NCI-H2227 (cell line): Measurements from ENCODE around the gene PLCB4.

Experiments used
- DNase-seq: peaks from one replicate; lab custom pipeline; 2025; ENCODE audit not compliant: unreplicated experiment; lab: John Stamatoyannopoulos, UW

The PLCB4 gene

DNA sequence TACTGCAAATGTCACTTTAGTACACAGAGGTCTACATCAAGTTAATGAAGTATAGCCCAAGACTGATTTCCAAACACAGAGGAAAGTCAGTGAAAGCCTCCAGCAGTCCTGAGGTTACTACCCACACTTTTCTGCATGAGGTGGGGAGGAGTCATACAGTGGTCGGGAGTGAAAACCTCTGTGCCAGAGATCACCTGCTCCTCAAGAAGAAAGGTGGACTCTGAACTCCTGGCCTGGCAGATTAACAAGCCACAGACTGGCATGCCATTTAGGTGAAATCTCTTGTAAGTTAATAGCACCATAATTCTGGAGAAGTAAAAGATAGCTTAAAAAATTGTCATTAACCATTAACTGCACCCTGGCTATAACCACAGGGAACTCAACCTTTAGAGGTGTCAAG, 320.5 kb downstream of the PLCB4 start:
- no peak for DNase-seq

DNA sequence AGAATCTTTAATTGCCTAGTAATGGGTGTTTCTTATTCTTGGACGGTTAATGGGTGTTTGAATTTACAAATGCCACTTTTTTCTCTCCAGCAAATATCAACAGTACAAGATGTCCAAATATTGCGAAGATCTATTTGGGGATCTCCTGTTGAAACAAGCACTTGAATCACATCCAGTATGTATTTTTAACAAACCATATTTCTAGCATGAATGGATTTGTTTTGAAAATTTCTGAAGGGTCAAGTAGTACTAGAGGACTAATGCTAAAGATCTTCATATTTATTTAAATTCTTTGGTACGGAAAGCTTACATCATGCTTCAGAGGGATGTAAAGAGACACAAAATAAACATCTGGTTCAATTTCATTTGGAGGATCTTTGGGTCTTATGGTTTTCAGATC, 321.6 kb downstream of the PLCB4 start:
- no peak for DNase-seq

DNA sequence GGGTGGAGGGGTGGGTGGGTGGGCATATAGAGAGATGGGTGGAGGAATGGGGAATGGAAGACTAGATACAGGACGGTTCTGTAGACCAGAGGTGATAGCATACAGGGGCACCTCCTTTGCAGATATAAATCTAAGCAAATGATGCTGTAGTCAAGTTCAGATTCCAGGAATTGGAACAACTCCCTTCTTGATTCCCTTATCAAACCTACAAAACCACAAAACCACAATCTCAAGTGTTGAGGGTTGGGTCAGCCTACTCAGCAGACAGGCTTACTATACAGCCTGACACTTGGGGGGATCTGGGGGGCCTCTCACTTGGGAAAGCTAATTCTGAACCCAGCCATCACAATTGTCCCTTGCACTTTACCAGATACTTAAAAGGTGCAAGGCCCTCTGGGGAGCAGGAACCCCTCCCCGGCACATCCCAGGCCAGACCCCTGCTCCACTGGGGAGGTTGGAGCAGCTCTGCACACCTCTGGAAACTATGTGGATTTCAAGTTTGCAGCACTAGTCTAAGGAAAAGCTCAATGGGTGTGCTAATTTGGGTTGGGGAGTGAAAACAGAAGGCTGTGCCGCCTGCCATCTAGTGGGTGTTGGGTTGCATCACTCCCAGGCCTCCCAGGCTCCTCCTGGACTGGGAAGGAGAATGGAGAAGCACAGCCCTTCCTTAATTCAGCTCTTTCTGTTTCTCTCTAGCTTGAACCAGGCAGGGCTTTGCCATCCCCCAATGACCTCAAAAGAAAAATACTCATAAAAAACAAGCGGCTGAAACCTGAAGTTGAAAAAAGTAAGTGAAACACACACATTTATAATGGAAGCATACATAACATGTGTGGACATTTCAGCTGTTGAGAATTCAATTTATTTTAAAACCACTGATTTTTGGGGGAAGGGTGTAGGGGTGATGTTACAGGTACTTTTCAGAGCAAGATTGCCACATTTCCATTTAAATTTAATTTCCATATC, 324.3 kb downstream of the PLCB4 start:
- DNase-seq, result peak; percentile 68

DNA sequence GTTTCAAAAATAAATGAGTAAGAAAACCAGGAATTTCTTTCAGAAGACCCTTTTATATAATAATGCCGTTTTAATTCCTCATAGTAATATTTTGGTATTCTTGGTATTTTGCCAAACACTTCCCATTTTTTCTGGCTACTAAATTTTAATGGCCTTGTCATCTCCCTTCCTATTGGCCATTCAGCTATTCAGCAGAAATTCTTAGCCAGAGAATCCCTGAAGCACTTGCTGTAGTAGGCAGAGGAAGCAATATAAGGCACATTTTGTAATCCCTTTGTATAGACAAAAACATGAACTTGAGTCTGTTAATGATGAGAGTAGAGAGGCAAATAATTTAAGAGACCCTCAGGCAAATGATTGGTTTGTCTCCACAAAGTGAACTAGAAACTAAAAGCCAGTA, 327.1 kb downstream of the PLCB4 start:
- DNase-seq, result no peak

DNA sequence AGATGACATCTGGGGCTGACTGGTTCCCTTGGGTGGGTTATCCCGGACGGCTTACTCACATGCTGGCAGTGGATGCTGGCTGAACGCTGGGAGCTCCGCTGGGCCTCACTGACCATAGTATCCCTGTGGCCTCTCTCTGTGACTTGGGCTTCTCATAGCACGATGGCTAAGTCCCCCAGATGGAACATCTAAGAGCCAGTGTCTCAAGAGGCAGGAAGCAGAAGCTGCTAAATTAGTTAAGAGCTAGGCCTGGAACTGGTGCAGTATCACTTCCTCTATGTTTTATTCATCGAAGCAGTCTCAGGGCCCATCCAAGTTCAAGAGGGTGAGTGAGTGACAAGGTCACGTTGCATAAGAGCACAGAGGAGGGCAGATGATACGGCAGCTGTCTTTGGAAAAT, 329.0 kb downstream of the PLCB4 start:
- DNase-seq, result no peak

DNA sequence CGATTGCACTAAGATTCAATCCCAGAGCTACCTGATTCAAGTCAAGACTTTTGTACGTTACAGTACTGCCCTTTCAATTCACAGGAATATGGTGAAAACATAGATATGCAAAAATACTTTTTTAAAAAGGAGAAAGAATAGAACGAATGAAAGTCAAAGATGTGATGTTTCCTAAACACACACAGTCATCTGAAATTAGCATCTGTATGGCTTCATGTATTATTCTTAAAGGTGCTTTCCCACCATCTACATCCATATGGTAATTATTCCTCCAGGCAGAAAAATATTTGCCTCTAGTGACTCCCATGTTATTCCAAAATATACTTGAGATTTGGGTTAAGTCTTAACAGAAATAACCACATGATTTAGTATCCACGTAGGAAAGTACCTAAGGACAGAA, 330.0 kb downstream of the PLCB4 start:
- DNase-seq, result no peak

DNA sequence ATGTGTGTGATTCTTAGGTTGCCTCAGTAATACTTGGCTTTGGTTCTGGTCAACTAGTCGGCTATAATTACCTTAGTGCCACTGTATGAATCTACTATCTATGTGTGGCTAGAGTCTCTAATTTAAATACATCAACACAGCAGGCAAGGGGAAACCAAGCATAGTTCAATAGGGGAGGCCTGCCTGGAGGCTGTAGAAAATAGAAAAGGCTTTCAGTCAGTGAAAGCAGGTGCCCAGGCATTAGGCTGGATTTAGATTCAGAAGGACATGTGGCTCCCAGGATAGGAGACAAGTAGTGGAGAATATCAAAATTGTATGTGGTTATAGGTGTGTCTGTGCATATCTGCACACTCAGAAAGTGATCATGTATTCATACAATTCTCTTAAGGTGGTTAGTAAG, 330.4 kb downstream of the PLCB4 start:
- DNase-seq, result no peak

DNA sequence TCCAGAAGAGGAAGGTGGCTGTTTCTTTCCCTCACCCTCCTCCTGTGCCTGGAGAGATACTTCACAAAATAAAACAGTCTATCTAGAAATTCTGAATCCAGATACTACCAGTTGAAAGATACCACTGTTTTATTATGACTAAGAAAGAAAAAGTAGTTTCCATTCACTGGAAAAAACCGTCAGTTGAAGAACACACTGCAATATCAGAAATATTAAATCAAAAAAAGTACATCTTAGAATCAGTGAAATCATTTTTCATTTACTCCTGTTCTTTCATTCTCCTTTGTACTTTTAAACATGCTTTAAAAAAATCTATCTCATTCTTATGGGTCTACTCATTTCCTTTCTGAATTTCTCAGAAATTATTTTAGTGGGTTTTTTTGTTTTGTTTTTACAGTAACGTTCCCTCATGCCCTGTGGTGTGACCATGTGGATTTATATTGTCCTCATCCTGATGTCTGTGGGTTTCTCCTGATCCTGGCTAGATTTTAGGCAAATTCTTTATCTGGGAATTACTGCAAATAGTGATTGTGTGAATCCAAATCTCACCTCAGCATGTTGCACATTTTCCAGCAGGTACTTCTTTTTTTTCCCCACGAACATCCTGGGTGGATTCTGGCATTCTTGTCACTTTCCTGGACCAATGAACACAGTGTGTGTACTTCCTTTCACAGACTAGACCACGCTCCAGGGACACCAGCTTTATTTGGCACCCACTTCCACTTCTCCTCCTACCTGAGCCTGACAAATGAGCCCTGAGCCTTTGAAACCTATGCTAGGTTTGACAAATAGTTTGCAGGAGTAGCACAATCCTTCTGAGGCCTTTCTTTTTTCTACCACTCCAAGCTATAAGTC, 331.5 kb downstream of the PLCB4 start:
- no peak for DNase-seq

DNA sequence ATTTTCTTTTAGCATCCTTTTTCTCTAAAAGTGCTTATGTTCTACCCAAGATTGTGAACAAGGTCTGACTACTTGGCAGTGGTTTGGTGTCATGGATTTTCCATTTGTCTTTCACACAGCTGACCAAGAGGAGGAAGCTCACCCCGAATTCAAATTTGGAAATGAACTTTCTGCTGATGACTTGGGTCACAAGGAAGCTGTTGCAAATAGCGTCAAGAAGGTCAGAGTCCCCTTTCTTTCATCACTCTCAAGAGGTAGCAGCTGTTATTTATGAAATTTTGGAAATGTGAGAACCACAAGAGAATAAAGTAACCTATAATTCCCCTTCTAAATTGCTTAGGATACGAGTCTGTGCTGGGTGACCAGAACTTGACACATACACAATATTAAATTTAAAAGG, 332.5 kb downstream of the PLCB4 start:
- DNase-seq, result no peak

DNA sequence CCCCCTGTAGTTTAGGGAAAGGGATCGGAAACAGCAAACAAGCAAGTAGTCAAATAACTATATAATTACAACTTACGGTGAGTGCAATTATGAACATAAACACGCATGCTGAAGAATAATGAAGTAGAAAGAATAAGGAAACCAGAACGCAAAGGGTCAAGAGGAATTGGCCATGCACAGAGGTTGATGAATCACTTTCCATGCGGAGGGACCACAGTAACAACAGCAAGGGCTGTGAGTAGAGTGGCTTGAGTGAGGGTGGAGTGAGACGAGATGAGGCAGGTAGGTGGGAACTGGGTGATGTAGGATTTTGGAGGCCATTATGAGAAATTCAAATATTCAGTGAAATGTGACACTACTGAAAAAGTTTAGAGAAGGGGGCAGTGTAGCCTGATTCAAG, 333.3 kb downstream of the PLCB4 start:
- DNase-seq, result peak; percentile 13

DNA sequence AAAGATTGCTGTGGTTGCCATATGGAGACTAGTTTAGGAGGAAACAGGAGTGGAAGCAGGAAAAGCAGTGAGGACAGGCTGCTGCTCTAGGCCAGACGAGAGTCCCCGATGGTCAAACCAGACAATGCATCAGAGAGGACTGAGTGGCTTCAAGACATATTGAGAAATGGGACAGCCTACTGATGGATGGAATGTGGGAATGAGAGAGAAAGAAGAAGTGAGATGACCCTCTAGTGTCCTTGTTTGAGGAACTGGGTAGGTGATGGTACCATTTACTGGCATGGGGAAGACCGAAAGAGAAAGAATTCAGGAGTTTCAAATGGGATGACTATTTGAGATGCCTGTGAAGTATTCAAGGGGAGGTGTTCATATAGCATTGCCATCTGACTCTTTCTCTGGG, 333.7 kb downstream of the PLCB4 start:
- DNase-seq, result no peak

DNA sequence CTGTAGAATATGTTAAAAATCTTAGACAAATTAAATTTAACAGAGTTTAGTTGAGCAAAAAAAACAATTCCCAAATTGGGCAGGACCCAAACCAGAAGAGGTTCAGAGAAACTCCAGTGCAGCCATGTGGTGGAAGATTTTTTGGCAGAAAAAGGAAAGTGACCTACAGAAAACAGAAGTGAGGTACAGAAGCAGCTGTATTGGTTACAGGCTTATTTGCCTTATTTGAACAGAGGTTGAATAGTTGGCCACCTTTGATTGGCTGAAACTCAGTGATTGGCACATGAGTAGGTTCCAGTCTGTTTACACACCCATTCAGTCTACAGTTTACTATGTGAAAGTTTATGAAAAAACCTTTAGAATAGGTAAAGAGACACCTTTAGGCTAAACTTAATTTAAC, 334.6 kb downstream of the PLCB4 start:
- no peak for DNase-seq

DNA sequence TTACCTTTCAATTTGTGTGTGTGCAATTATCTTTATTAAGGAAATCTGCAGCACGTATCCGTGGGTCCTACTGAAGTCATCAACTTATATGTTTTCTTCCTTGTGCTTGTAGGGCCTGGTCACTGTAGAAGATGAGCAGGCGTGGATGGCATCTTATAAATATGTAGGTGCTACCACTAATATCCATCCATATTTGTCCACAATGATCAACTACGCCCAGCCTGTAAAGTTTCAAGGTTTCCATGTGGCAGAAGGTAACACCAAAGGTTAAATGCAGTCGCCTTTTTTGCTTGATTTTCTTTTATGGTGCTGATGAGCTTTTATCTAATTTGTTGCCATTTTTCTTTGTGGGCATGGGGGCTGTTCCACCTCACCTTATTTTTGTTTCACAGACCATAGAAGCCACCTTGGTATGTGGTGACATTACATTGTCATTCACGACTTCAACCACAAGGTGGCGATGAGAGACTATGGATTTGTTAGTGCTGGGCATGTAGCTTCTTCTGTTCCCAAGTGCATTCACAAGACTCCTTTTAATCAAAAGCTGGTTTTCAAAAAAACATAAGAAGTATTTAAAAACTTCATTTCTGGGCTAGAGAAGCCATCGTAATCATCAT, 339.0 kb downstream of the PLCB4 start:
- peak; percentile 86 for DNase-seq

DNA sequence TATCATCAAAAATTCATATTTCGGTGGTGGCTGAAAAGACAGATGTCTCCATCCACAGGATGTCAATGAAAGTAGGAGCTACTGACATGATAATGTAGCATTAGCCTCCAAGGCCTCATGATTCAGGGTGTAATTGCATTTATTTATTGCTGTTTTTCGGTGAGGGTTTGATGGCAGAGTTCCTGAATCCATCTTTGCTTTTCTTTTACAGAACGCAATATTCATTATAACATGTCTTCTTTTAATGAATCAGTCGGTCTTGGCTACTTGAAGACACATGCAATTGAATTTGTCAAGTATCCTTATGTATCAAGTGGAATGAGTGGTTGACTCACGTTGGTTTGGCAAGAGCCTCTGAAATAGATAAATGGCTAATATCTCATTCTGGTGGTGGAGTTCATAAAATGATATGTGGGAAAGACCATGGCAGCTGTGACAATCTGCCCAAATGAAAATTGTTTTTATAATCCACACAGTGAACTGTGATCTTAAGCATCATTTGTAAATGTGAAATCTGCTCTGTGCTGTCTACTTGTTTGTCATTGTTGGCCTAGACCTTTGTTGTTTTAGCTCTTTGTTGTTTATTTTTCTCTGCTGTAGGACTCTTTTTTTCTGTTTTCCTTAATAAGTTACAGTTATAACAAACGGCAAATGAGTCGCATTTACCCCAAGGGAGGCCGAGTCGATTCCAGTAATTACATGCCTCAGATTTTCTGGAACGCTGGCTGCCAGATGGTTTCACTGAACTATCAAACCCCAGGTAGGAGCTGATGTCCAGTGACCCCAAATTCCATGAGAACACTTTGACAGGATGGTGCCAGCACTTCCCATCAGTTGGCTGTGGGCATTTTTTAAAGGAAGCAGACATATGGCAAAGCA, 339.8 kb downstream of the PLCB4 start:
- peak; percentile 49 for DNase-seq

DNA sequence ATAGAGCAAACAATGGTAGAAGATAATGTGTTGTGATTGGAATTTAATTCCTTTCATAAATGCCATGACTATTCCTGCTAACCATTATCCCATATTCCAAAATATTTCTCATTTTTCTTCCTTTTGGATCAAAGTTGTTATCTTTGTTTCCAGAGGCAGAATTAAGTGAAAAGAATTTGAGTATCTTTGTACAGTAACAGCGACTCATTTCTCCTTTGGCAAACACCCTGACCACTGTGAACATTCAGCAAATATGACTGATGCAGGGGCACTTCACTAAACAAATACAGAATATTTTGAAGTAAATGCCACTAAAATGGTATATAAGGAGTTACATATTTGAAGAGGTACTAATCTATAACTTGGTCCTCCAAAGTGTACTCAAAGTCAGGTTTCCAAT, 340.5 kb downstream of the PLCB4 start:
- no peak for DNase-seq

DNA sequence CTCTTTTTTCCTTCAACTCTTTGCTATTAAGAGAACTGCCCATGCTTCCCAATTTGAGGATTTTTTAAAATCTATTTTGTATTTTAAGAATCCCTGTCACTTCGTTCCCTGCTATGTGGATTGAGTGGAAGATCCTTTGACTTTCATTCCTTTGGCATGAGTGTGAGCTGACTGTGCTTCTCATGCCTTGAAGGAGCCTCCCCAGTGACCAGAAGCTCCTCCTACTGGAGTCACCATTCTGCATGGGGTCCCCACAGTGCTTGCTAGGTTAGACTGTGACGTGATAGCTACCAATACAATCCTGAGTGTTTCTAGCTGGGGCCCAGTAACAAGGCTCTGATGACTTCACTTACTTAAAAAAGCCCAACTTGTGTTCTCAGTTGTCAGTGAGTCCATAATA, 341.1 kb downstream of the PLCB4 start:
- no peak for DNase-seq

DNA sequence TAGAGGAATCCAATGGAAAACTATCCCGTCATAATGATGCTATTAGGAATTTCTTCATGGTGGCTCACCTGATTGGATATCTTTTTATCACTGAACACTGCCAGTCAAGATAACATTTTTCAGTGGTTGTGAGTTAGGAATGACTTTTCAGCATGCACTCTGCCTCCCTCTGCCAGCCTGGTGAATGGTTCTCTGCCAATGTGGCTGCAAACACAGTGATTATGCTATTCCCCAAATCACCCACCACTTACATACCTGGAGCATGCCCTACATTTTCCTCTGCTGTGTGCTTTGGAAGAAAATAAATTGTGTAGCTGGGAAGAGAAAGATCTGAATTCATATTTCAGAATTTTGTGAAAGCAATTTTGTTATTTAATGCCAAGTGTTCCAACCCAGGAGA, 342.9 kb downstream of the PLCB4 start:
- DNase-seq, result no peak

DNA sequence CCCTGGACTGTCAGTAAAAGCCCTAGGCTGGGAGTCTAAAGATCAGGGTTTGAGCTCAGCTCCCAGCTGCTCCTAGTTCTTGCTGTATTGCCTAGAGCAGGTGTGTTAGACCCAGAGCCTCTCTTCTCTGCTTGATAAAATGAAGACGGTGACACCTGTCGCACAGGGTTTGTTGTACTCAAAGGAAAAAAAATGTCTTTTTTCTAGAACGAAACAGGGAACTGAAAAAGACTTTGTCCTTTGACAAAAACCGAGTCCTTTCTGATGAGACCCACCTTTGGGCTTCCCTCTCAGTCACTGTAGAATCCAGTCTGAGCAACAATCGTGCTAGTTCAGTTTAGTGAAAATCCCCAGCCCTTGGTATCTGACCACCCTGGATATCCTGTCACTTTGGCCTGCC, 343.4 kb downstream of the PLCB4 start:
- DNase-seq, result no peak

DNA sequence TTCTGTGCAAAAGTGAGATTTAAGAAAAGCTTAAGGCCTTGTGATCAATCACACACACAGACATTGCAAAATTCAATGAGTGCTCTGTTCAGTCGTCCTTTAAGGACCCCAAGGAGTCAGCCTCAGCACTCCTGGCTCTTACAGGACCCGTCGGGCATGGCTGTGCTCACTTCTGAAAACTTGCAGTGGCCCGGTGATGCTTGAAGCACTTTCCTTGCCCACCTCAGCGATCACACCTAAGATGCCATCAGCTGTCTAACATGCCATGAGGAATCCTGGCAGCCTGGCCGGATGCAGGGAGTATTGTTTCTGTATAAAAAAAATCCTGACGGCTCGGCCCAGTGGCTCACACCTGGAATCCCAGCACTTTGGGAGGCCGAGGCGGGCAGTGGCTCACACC, 344.1 kb downstream of the PLCB4 start:
- DNase-seq, result no peak

DNA sequence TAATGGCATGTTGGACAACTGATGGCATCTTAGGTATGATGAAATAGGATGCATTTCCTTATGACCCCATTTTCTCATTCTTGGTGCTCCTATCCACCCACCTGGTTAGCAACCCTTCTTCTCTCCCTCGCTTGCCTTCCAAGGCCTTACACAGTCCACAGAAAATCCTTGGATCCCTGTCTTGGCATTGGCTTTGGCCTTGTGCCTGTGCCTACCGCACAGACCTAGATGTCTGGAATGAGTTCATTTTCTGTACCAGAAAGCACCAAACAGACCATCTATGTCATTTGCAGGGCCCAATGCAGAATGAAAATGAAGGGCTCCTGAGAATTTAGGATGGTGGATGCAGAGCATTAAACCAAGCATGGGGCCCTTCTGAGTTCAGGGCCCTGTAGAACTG, 346.5 kb downstream of the PLCB4 start:
- no peak for DNase-seq

DNA sequence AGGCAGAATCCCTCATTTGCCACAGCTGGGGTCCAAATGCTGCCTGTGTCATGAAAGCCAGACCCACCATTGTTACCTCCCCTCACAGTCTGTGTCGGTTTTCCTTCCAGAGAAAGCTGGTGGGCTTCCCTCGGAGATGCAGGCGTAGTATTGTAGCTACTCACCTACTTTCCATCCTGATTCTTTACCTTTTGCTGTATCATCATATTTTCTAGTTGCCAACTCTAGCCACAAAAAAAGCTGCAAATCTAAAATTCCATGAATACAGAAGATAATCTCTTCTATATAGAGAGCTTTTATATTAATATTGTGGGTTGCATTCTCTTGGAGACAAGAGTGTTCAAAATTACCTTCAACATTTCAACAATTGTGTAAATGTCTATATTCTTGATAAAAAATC, 347.5 kb downstream of the PLCB4 start:
- DNase-seq, result no peak
